ENCODE results near the gene AUTS2. TPM values are rescaled to one million over a fixed set of nuclear protein-coding genes. Genes with fewer than 3 reads are reported as not detected.
"Not testable (repeated sequence)": the region's sequence is repeated elsewhere in the genome, so short reads cannot be mapped to it uniquely, and the experiment has no call there.

The AUTS2 gene
- total RNA-seq, 1 donor from 2014 or later = 125 TPM

DNA sequence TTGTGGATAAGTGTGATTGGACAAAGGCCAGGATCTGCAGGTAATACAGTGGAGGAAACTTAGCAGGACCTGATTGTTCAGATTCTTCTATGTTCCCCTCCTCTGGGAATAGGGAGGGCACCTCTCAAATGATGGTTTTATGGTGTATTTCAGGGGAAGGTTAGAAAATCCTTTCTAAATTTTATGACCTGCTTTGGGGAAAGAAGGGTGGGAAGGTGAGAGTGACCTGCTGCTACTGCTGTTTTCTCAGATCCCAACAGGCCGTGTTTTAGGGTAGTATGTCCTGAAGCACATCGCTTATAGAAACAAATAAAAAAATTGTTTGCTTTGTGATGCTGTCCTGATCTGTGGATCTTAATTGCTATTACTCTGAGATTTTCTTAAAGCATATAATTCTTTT lies 1129.6 kb downstream of the AUTS2 start:
- Mint-ChIP-seq H3K27ac (no peak overlapping the region), H3K4me3 (ENCODE audit: low read depth) (no peak overlapping the region), H3K9me3 (ENCODE audit: low read depth) (peaks cover 4% of the 10 kb centered on the region), H3K36me3 (ENCODE audit: insufficient read depth) (peaks cover 18% of the 10 kb centered on the region), H3K27me3 (peaks cover 3% of the 10 kb centered on the region), H3K4me1 (ENCODE audit: low read depth) (peaks cover 18% of the 10 kb centered on the region)
- no peak for DNase-seq (ENCODE audit: low spot score, unreplicated experiment)
- TF ChIP-seq, protein P1, sequence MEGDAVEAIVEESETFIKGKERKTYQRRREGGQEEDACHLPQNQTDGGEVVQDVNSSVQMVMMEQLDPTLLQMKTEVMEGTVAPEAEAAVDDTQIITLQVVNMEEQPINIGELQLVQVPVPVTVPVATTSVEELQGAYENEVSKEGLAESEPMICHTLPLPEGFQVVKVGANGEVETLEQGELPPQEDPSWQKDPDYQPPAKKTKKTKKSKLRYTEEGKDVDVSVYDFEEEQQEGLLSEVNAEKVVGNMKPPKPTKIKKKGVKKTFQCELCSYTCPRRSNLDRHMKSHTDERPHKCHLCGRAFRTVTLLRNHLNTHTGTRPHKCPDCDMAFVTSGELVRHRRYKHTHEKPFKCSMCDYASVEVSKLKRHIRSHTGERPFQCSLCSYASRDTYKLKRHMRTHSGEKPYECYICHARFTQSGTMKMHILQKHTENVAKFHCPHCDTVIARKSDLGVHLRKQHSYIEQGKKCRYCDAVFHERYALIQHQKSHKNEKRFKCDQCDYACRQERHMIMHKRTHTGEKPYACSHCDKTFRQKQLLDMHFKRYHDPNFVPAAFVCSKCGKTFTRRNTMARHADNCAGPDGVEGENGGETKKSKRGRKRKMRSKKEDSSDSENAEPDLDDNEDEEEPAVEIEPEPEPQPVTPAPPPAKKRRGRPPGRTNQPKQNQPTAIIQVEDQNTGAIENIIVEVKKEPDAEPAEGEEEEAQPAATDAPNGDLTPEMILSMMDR (IDR thresholded peaks at IDR 0.05; ENCODE audit: unreplicated experiment) = no peak

DNA sequence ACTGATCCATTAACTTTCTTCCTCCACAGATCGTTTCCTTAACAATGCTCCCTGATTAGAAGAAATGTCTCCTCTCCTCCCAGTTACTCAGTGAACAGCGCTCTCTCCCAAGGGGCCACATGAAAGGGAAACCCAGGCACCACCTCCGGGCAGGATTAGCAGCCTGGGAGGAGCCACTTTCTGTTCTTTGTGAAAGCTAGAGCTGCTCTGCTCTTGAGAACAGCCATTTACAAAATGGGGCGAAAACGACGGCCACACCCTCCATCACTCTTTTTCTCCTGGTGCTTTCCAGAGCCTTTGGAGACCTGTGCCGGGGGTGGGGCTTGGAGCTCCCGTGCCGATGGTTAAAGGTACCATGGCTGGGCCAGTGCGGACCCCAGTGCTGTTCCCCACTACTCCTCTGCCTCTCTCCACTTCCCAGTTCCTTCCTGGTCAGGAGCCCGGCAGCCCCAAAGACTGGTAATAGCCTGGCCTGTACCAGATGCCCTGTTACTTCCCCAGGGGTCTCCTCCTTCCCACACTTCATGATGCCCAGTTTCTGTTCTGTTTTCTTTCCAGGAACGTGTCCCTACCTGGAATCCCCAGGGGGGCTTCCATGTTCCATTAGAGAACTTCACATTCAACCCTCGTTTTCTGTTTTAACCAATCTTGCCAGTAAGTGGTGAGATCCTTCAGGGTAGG lies 1130.7 kb downstream of the AUTS2 start:
- Mint-ChIP-seq H3K9me3 (ENCODE audit: low read depth) (peaks cover 4% of the 10 kb centered on the region), H3K4me3 (ENCODE audit: low read depth) (no peak overlapping the region), H3K27ac (no peak overlapping the region), H3K4me1 (ENCODE audit: low read depth) (peaks cover 18% of the 10 kb centered on the region), H3K36me3 (ENCODE audit: insufficient read depth) (peaks cover 18% of the 10 kb centered on the region), H3K27me3 (peaks cover 3% of the 10 kb centered on the region)
- TF ChIP-seq, protein P1 (IDR thresholded peaks at IDR 0.05; ENCODE audit: unreplicated experiment) = no peak
- DNase-seq (ENCODE audit: low spot score, unreplicated experiment) = no peak

DNA sequence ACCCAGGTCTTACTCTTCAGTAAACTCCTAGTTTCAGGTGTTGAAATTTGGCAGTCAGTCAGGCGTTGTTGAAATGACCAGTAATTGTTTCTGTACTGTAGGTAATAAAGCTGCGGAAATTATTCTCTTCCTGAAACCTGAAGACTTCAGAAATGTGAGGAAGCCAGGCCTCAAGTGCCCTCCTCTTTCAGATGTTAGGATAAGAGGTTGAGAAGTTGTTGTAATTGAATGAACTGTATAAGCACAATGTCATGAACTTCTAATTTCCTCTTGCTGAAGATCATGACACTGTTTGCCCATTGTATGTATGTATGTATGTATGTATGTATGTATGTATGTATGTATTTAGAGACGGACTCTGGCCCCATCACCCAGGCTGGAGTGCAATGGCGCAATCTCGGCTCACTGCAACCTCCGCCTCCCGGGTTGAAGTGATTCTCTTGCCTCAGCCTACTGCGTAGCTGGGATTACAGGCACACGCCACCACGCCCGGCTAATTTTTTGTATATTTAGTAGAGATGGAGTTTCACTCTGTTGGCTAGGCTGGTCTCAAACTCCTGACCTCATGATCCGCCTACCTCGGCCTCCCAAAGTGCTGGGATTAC lies 1131.4 kb downstream of the AUTS2 start:
- Mint-ChIP-seq H3K4me1 (ENCODE audit: low read depth) (peaks cover 18% of the 10 kb centered on the region), H3K36me3 (ENCODE audit: insufficient read depth) (peaks cover 20% of the 10 kb centered on the region)
- H3K4me3 Mint-ChIP-seq (ENCODE audit: low read depth); H3K9me3 Mint-ChIP-seq (ENCODE audit: low read depth); DNase-seq (ENCODE audit: low spot score, unreplicated experiment); H3K27ac Mint-ChIP-seq; H3K27me3 Mint-ChIP-seq: not testable (repeated sequence)

DNA sequence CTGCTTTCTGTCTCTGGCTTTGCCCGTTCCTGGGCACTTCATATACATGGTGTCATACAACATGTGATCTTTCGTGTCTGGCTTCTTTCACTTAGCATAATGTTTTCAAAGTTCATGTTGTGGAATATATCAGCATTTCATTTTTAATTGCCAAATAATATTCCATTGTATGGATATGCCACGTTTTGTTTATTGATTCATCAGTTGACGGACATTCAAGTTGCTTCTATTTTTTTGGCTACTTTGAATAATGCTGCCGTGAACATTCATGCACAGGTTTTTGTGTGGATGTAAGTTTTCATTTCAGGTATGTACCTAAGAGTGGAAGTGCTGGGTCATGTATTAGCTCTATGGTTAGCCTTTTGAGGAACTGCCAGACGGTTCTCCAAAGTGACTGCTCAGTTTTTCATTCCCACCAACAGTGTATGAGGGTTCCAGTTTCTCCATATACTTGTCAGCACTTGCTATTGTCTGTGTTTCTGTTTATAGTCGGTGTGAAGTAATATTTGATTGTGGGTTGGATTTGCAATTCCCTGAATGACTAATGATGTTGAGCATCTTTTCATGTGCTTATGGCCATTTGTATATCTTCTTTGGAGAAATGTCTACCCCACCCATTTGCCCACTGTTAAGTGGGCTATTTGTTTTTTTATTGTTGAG lies 1132.3 kb downstream of the AUTS2 start:
- TF ChIP-seq, protein P1 (IDR thresholded peaks at IDR 0.05; ENCODE audit: unreplicated experiment) = no peak
- H3K27ac Mint-ChIP-seq = no peak overlapping the region
- H3K4me3 Mint-ChIP-seq (ENCODE audit: low read depth) = no peak overlapping the region
- H3K9me3 Mint-ChIP-seq (ENCODE audit: low read depth) = peaks cover 4% of the 10 kb centered on the region
- H3K4me1 Mint-ChIP-seq (ENCODE audit: low read depth) = peaks cover 16% of the 10 kb centered on the region
- H3K27me3 Mint-ChIP-seq = no peaks in the 10 kb centered on the region
- H3K36me3 Mint-ChIP-seq (ENCODE audit: insufficient read depth) = peaks cover 17% of the 10 kb centered on the region
- DNase-seq (ENCODE audit: low spot score, unreplicated experiment) = no peak

DNA sequence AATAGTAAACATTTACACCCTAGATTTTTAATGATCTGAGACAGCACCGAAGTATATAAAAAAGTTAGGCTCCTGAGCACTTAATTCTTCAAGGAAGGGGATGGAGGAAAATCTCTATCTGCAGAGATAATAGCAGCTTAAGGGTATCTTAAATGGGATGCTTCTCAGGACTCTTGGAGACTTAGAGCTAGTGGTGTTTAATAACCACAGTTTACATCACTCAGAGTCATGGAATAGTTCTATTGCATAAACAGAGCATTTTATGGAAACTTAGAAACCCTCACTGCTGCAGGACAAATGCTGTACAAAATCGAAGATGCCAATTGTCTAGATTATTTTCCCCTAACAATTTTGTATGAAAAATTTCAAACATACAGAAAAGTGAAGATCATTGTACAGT lies 1134.8 kb downstream of the AUTS2 start:
- DNase-seq (ENCODE audit: low spot score, unreplicated experiment) = no peak
- TF ChIP-seq, protein P1 (IDR thresholded peaks at IDR 0.05; ENCODE audit: unreplicated experiment) = no peak
- H3K36me3 Mint-ChIP-seq (ENCODE audit: insufficient read depth) = peaks cover 17% of the 10 kb centered on the region
- H3K27me3 Mint-ChIP-seq = no peaks in the 10 kb centered on the region
- no peak overlapping the region for H3K27ac Mint-ChIP-seq
- H3K9me3 Mint-ChIP-seq (ENCODE audit: low read depth) = peaks cover 4% of the 10 kb centered on the region
- no peak overlapping the region for H3K4me3 Mint-ChIP-seq (ENCODE audit: low read depth)
- H3K4me1 Mint-ChIP-seq (ENCODE audit: low read depth) = peaks cover 18% of the 10 kb centered on the region
